ENCODE measurements around the gene DNHD1.

The DNHD1 gene

DNA sequence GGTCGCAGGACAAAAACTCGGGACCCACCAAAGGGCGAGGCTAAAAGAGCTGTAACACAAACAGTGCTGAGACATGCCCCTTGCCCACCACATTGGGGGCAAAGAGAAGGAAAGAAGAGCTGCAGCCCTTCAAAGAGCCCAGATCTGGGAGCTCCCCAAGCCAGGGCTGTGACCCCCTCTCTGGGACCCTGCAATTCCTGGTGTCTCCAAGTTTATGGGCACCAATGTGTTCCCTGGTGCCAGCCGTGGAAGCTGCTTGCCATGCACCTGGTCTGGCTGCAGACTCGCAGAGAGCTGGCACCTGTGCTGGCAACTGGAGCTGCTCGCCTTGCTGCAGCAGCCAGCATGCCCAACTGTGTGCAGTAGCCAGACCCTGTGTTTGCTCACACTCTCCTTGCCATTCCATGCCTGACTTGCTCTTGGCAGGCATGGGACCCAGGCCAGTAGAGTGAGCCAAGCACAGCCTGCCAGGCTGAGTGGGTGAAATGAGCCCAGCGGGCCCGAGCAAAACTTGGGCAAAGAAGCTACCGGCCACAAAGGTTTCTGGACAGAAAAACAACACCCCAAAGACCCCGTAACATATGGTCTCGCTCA lies 90.4 kb downstream of the DNHD1 start:
- DNase-seq (ENCODE audit: low read depth) = no peak

DNA sequence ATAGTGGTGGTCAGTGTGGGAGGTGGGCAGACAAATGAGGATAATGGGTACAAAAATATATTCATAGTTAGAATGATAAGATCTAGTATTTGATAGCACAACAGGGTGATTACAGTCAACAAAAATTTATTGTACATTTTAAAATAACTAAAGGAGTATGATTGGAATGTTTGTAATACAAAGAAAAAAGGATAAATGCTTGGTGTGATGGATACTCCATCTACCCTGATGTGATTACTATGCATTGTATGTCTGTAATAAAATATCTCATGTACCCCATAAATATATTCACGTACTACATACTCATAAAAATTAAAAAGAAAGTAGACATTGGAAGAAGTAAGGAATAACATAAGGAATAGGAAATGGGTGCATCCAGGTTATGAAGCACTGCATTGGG lies 90.9 kb downstream of the DNHD1 start:
- DNase-seq (ENCODE audit: low read depth) = no peak

DNA sequence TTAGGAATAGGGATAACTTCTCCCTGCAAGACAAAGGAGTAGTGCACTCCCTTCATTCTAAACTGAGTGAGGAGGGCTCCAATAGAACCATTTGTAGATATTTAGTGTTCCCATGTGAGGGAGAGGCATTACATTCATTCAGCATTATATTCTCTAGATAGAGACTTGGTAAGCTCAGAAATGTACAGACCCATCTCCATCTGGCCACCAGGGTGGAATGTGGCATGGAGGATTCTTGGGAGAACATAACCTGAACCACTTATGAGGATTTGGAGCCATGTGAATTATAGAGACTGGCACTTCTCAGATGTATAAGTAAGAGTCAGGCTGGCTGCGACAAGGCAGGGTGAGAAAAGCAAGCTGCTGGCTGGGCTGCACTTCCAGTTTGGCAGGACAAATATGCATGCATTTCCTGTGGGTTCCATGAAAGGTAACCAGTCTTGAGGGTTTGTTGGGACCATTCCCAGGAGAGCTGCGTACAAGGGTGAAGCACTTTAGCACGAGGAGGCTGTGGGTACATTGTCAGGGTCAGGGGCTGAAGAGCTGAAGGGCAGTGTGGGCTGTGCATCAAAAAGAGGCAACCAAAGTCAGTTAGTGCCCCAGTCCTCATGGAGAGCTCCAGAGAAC lies 97.2 kb downstream of the DNHD1 start:
- DNase-seq (ENCODE audit: low read depth) = no peak

DNA sequence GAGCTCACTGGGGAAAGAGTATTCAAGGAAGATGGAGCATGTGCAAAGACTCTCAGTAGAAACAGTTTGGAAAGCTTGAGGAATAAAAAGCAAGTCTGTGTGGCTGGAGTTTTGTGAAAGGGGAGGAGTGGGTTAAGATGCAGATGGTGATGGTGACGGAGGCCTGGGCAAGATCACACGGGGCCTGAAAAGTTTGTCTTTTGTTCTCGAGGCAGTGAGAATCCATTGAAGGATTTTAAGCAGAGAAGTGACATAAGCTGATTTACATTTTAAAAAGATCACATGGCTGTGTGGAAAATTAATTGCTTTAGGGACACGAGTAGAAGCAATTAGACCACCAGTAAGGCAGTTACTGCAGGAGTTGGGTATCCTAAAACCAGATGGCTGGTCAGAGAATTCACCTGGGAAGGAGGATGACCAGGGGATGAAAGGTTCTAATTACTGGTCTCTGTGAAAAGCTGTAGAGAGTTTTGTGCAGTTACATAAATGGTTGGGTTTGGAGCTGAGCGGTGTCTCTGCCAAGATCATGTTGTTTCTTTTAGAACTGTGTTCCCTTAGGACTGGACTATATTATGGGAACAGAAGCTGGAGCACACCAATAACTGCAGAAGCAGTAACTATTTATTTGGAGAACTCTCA lies 99.3 kb downstream of the DNHD1 start:
- DNase-seq (ENCODE audit: low read depth) = no peak

DNA sequence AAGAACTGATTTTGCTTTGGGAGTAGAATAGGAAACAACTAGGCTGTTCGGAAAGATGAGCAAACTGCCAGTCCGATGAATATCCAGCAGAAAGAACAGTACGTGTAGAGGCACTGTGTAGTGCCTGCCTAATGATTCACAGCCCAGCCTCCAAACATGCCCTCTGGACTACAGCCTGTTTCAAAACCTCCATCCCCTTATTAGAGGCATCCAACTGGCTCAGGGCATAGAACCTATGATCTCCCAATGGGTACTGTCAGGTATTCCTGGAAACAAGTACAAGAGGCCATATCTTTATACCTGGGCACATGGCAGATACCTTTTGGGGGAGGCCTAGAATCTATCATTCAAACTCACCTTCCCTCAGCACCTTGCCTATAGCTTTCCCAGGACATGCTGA lies 101.5 kb downstream of the DNHD1 start:
- DNase-seq (ENCODE audit: low read depth) = no peak

DNA sequence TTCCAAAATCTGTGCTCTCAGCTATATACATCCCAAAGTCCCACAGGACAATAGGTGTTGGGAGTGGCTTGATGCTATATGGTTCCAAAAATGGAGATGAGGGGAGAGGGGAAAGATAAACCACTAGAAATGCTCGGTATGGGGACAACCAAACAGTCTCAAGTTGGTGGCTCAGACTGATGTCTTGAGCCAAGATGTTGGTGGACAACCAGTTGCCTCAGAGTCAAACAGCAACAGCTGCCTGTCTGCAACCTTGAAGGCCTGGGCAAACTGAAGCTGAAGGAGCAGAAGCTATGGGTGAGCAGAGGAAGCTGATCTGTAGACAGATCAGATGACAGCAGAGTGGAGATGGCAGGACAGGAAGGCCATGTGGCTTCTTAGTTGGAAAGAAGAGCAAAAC lies 102.4 kb downstream of the DNHD1 start:
- no peak for DNase-seq (ENCODE audit: low read depth)

DNA sequence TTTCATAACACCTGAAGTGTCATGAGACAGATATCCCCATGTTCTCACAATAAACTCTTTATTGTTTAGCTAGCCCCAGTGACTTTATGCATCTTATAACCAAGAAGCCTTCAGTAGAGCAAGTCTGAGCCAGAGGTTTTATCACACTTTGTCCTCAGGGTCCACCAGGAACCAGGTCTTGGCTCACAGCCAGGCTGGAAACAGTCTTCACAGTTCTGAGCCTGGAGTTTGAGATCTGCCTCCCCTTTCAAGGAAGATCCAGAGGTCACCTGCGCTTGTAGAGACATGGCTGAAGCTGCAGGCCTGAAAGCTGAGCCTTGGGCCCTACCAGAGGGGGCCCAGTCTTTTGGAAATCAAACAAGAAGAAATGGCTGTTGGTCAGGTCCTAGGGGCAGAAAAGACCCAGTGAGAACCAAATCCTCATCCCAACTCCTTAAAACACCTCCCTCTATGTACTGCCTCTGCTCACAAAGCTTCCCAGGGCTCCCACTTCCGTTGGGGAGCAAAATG lies 102.9 kb downstream of the DNHD1 start:
- DNase-seq (ENCODE audit: low read depth) = no peak

DNA sequence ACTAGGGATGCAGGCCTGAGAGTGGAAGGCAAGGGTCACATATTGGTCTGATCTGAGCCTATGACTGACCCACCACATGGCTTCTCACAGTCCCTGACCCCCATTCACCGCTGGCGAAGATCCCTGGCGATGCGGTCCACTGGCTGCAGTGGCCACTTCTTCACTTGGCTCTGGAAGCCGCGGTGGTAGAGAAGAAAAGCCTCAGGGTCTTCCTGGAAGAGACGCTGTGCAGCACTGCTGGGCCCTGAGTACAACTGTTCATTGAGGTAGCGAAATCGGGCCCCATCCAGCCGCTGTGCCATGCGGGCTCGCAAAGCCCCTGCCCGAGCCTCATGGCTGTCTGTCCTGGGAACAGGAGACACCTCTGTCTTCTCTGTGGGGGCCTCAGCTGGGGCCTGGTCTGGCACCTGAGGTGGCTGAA lies 104.0 kb downstream of the DNHD1 start:
- no peak for DNase-seq (ENCODE audit: low read depth)

DNA sequence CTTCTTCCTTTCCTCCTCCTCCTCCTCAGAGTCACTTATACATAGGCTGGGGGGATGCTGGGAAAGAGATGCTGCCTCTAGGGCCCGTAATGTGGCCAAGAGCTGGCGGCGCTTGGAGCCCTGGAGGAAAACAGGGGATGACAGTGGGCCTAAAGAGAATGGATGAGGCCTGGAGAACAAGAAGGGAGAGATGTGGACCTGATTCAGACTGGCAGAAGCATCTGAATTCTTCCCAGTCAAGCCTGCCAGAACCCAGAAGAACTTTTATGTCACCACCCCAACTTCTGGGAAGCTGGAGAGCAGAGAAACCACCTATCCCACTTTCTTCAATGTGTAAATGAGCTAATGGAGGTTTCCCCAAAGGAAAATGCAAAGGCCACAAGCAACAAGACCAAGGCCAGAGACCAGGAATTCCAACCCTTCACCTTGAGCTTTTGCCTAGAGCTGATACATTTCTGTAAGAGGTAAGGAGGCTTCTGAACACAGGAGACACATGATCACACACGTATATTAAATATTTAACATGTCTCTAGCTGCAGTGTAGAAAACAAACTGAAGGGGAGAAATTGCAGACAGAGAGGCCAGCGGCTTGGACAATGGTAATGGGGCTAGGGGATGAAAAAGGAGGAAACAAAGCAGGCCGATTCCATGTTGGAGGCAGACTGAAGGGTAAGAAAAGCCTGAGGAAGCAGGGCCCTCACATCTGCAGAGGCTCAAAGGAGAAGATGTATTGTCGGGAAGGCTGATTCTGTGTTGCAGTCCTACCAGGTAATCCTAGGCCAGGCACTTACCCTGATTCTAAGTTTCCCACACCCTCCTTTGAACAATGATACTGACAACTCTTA lies 105.2 kb downstream of the DNHD1 start:
- DNase-seq (ENCODE audit: low read depth) = no peak

DNA sequence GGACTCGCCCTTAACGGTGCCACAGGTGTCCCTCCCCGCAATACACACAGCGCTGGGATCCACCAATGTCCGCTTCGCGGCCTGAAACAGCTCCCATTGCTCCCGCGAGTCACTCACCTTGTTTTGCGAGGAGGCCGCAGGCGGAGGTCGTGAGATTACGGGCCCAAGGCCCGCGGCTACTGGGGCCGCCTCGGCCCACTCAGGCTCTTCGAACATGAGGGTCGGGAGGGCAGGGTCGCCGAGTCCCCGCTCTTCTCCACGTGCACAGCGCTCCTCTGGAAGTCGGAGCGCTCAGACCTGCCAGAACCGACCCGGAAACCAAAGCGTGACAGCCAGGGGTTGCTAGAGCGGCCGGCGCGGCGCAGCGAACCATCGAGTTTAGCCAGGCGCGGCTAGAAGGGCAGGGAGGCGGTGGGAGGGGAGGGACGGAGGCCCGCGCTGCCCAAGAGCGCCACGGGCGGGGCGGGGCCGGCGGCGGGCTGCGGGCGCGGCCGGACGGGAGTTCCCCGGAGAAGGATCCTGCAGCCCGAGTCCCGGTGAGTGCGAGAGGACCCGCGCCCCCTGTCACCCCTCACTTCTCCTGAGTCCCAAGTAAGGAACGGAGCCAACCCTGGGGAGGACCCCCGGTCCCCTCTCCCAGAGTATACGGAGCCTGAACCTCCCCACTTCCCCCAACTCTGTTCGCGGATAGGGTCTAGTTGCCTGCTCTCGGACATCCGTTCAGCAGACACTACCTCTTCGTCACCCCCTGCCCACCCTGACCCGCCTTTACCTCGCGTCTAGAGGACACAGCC lies 106.4 kb downstream of the DNHD1 start, which contains the start of the genes ILK and RRP8:
TSS of gene ILK (plus strand) at position 488 of the 794 bp plus-strand sequence. CDS start 498 bp downstream, outside the sequence.
TSS of gene RRP8 (minus strand) at position 330 of the 794 bp plus-strand sequence. CDS start at position 216, 114 bp downstream.
- DNase-seq (ENCODE audit: low read depth) = no peak

DNA sequence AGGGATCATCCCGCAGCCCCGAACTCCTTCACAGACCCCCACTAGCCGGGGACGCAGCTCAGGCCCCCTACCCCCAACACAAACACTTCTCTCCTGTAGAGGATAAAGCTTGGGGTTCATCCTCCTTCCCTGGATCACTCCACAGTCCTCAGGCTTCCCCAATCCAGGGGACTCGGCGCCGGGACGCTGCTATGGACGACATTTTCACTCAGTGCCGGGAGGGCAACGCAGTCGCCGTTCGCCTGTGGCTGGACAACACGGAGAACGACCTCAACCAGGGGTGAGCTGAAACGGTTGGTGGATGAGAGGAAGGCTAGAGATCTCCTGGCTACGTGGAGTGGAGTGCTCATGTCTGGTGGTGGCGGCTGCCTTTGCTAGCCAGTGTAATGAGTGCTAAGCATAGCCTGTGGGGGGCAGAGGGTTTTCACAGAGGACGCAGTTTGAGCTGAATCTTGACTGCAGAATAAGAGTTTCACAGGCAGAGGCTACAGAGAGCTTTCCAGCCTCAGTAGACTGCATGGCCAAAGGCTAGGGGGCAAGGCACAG lies 107.1 kb downstream of the DNHD1 start:
- DNase-seq (ENCODE audit: low read depth) = no peak

DNA sequence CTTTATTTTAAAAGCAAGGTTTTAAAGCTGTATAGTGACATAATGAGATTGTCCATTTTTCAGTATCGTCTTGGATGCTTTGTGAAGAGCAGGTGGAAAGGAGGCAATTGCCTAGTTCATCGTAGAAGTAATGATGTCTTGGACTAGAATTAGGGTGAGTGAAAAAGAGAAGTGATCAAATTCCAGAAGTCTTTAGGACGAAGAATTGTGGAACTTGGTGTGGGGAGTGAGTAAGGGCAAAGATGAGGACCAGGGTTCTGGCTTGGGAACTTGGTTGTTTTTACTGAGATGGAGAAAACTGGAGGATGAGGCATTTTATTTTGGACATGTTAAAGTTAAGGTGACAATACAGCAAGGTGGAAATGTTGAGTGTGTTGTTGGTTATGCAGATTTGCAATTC lies 107.7 kb downstream of the DNHD1 start:
- no peak for DNase-seq (ENCODE audit: low read depth)

DNA sequence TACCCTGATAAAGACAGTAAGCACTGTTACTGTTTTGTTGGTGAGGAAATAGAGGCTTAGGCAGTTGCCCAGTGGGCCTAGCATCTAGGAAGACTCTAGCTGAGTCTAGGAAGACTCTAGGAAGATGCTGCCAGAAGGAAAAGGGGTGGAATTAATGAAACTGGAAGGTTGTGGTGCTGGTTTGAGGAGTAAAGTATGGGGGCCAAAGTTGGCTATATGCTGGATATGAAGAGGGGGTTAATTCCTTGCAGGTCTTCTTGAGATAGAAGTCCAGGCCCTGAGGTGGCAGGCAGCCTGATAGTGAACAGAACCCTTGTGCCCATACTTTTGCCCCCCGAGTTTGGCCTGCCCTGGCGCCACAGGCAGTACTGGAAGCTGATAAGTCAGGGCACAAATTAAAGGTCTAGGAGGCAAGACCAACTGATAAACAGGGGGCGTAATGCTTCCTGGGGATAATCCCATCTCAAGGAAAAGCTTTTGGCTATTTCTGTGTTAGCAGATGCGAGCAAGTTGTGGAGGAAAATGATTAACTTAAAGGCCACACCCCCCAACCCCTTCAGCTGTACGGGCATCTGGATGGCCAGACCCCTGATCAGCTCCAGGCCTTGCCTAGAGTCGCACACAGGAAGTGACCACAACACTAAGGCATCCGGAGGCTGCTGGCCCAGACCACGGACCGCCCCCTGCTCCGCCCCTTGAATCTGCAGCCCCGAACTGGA lies 109.5 kb downstream of the DNHD1 start:
- no peak for DNase-seq (ENCODE audit: low read depth)

DNA sequence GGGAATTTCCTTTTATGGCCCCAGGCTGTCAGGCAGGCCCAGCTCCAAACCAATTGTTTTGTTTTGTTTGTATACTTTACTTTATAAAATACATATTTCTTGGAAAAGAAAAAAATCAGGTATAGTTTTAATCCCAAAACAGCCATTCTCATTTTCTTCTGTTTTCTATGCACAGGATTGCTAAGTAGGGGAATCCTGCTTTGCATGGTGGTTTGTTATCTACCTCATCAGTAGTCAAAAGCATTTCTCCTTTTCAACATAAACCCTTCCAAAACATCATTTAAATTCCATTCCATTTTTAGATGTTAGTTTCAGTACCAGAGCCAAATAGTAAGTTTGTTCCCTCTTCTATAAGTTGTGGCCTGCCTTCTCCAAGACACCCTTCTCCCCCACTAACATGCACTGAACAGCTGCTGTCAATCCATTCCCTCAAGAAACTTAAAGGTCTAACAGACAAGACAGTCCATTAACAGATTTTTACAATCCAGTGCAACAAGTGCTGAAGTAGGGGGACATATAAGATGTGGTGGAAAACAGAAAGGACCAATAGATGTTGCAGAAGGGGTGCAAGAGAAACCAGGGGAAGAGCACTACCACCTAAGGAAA lies 110.2 kb downstream of the DNHD1 start:
- DNase-seq (ENCODE audit: low read depth) = no peak

DNA sequence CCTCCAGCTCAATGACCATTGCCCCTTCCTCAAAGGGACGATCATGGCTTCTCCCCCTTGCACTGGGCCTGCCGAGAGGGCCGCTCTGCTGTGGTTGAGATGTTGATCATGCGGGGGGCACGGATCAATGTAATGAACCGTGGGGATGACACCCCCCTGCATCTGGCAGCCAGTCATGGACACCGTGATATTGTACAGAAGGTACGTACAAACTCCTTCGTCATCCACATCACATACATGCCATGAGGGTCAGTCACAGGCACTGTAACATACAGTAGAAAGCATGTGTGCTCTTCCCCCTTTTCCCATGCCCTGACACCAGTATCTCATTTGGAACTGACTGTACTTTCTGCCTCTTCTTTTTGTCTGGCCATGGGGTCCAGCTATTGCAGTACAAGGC lies 110.9 kb downstream of the DNHD1 start:
- no peak for DNase-seq (ENCODE audit: low read depth)

DNA sequence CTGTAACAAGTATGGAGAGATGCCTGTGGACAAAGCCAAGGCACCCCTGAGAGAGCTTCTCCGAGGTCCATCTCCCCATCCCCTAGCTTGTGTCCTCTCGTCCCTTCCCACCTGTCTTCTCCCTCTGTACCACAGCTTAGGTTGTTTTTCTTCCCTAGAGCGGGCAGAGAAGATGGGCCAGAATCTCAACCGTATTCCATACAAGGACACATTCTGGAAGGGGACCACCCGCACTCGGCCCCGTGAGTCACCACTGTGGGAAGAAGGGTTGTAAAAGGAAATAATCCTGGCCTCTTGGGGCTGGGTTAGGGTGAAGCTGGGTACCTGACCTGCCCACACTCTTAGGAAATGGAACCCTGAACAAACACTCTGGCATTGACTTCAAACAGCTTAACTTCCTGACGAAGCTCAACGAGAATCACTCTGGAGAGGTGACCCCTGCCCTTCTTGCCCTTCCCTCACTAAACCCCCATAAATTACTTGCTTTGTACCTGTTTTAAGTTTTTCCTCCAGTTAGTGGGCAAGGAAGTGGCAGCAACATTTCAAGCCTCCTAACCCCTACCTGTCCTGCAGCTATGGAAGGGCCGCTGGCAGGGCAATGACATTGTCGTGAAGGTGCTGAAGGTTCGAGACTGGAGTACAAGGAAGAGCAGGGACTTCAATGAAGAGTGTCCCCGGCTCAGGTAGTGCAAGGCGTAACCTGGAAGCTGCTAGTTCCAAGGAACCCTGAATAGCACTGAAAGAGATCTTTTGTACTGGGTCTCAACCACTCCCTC lies 111.8 kb downstream of the DNHD1 start:
- DNase-seq (ENCODE audit: low read depth) = no peak

DNA sequence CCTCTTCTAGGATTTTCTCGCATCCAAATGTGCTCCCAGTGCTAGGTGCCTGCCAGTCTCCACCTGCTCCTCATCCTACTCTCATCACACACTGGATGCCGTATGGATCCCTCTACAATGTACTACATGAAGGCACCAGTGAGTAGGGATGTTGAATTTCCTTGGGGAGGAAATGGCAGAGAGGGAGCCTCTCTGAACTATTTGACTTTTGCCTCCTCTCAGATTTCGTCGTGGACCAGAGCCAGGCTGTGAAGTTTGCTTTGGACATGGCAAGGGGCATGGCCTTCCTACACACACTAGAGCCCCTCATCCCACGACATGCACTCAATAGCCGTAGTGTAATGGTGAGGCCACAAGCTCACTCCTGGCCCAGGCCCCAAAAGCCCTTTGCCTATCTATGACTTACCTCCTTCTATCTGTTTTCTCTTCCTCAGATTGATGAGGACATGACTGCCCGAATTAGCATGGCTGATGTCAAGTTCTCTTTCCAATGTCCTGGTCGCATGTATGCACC lies 112.5 kb downstream of the DNHD1 start:
- DNase-seq (ENCODE audit: low read depth) = no peak

DNA sequence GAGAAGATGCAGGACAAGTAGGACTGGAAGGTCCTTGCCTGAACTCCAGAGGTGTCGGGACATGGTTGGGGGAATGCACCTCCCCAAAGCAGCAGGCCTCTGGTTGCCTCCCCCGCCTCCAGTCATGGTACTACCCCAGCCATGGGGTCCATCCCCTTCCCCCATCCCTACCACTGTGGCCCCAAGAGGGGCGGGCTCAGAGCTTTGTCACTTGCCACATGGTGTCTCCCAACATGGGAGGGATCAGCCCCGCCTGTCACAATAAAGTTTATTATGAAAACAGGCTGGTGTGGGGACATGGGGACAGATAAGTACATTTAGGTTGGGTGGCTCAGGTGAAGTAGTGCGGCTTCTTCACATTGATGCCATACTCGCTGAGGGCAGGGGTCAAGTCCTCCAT lies 113.5 kb downstream of the DNHD1 start:
- DNase-seq (ENCODE audit: low read depth) = no peak
